Osteoblast (primary cell): ENCODE results near the gene MRPL16. TPM values are rescaled to one million over a fixed set of nuclear protein-coding genes. Genes with fewer than 3 reads are reported as not detected.

Experiments used
- DNase-seq: peaks from one replicate; pipeline ENCODE4 v3.0.0; 2011; ENCODE audit warnings: low spot score, mixed read lengths; ENCODE audit not compliant: insufficient read length; ENCODE audit errors: missing footprints
- H2AFZ ChIP-seq: 2 replicates; pipeline ENCODE4 v1.6.0; 2011; ENCODE audit warnings: mild to moderate bottlenecking, low read length
- H3K27ac ChIP-seq: 2 replicates; pipeline ENCODE4 v1.5.1; 2011; ENCODE audit warnings: mild to moderate bottlenecking, low read depth, low read length, moderate library complexity
- H3K27me3 ChIP-seq: 2 replicates; pipeline ENCODE4 v1.6.0; 2012; ENCODE audit warnings: mild to moderate bottlenecking, control low read depth, inconsistent platforms, low read length, moderate library complexity; ENCODE audit not compliant: insufficient read depth
- H3K36me3 ChIP-seq: 2 replicates; pipeline ENCODE4 v1.5.1; 2011; ENCODE audit warnings: mild to moderate bottlenecking, low read length, control low read depth, moderate library complexity; ENCODE audit not compliant: insufficient read depth
- H3K4me1 ChIP-seq: 2 replicates; pipeline ENCODE4 v1.5.1; 2011; ENCODE audit warnings: mild to moderate bottlenecking, low read length, control low read depth, moderate library complexity; ENCODE audit not compliant: insufficient read depth
- H3K4me2 ChIP-seq: 2 replicates; pipeline ENCODE4 v1.6.0; 2011; ENCODE audit warnings: mild to moderate bottlenecking, low read length; ENCODE audit not compliant: insufficient read depth
- H3K4me3 ChIP-seq: fragments of 200-600 bp; sonication (generic); 3 replicates; pipeline ENCODE4 v1.5.1; 2012; ENCODE audit warnings: mild to moderate bottlenecking, low read length, inconsistent platforms; ENCODE audit not compliant: insufficient read depth
- H3K79me2 ChIP-seq: 2 replicates; pipeline ENCODE4 v1.6.0; 2012; ENCODE audit warnings: mild to moderate bottlenecking, low read length, control low read depth, inconsistent platforms; ENCODE audit not compliant: insufficient read depth
- H3K9me3 ChIP-seq: 2 replicates; pipeline ENCODE4 v1.5.1; 2011; ENCODE audit warnings: low read depth, low read length, control low read depth
- H4K20me1 ChIP-seq: 2 replicates; pipeline ENCODE4 v1.6.0; 2012; ENCODE audit warnings: mild to moderate bottlenecking, low read length, control low read depth; ENCODE audit not compliant: insufficient read depth
- CTCF ChIP-seq: IDR thresholded peaks from 2 replicates; pipeline ENCODE4 v1.5.1; 2011; ENCODE audit warnings: mild to moderate bottlenecking, low read depth, low read length, moderate library complexity; ENCODE audit errors: extremely low read depth
- total RNA-seq: library from RNA; depleted of rRNA; stranded (reverse); fragments of >200 nt; gene quantifications from 2 replicates; pipeline ENCODE4 v1.2.3, GENCODE V29; 2012

The MRPL16 gene
- total RNA-seq, 1 donor = 32.9 TPM

- no peak overlapping the region for H2AFZ ChIP-seq
- no peaks in the 10 kb centered on the region for H4K20me1 ChIP-seq
- no peaks in the 10 kb centered on the region for H3K36me3 ChIP-seq
- H3K9me3 ChIP-seq = no peaks in the 10 kb centered on the region
- no peak overlapping the region for H3K4me2 ChIP-seq
- no peak for TF ChIP-seq CTCF
- DNase-seq = no peak
- H3K4me3 ChIP-seq = no peak overlapping the region
- peaks cover 2% of the 10 kb centered on the region for H3K27me3 ChIP-seq
- no peaks in the 10 kb centered on the region for H3K79me2 ChIP-seq
- H3K27ac ChIP-seq = no peak overlapping the region
- peaks cover 3% of the 10 kb centered on the region for H3K4me1 ChIP-seq
Observed at GRCh38 chr11:59815754-59816153, 5.2 kb upstream of the MRPL16 start.

GRCh38 chr11:59814021-59814420 lies 3.4 kb upstream of the MRPL16 start:
- TF ChIP-seq CTCF = no peak
- peak overlapping the region; percentile 18 for H3K4me3 ChIP-seq

GRCh38 chr11:59813364-59813763 lies 2.8 kb upstream of the MRPL16 start:
- no peaks in the 10 kb centered on the region for H3K27me3 ChIP-seq
- DNase-seq = no peak
- no peaks in the 10 kb centered on the region for H3K9me3 ChIP-seq
- no peak overlapping the region for H3K4me3 ChIP-seq
- H3K4me2 ChIP-seq = no peak overlapping the region
- no peak overlapping the region for H3K27ac ChIP-seq
- H3K36me3 ChIP-seq = peaks cover 3% of the 10 kb centered on the region
- H2AFZ ChIP-seq = no peak overlapping the region
- no peaks in the 10 kb centered on the region for H4K20me1 ChIP-seq
- H3K79me2 ChIP-seq = peaks cover 12% of the 10 kb centered on the region
- peaks cover 9% of the 10 kb centered on the region for H3K4me1 ChIP-seq
- no peak for TF ChIP-seq CTCF

More at GRCh38 chr11:59814021-59814420, 3.4 kb upstream of the MRPL16 start:
- H3K27me3 ChIP-seq = no peaks in the 10 kb centered on the region
- peaks cover 9% of the 10 kb centered on the region for H3K4me1 ChIP-seq
- no peak for DNase-seq
- H3K36me3 ChIP-seq = no peaks in the 10 kb centered on the region
- H3K4me2 ChIP-seq = peak overlapping the region; percentile 51
- H3K9me3 ChIP-seq = no peaks in the 10 kb centered on the region
- H2AFZ ChIP-seq = no peak overlapping the region
- no peaks in the 10 kb centered on the region for H4K20me1 ChIP-seq
- H3K27ac ChIP-seq = no peak overlapping the region
- peaks cover 12% of the 10 kb centered on the region for H3K79me2 ChIP-seq

- no peaks in the 10 kb centered on the region for H3K9me3 ChIP-seq
- peaks cover 12% of the 10 kb centered on the region for H3K79me2 ChIP-seq
- H3K27ac ChIP-seq = no peak overlapping the region
- peaks cover 7% of the 10 kb centered on the region for H3K36me3 ChIP-seq
- H3K27me3 ChIP-seq = no peaks in the 10 kb centered on the region
- peaks cover 9% of the 10 kb centered on the region for H3K4me1 ChIP-seq
- H3K4me3 ChIP-seq = no peak overlapping the region
- no peak overlapping the region for H3K4me2 ChIP-seq
- DNase-seq = no peak
- TF ChIP-seq CTCF = no peak
- H2AFZ ChIP-seq = no peak overlapping the region
- H4K20me1 ChIP-seq = no peaks in the 10 kb centered on the region
Observed at GRCh38 chr11:59812220-59812619, 1.6 kb upstream of the MRPL16 start.
